ENCODE data around the gene CDK14. TPM values are rescaled to one million over a fixed set of nuclear protein-coding genes. Genes with fewer than 3 reads are reported as not detected.
A peak's percentile ranks its signal among the peaks of the same experiment; 100 is the strongest.
"Not testable (repeated sequence)": the region's sequence is repeated elsewhere in the genome, so short reads cannot be mapped to it uniquely, and the experiment has no call there.

CDK14 gene
- total RNA-seq, 1 donor from 2014 or later, result 19.7 TPM

GRCh38 chr7:90713628-90714027, 117.5 kb downstream of the CDK14 start:
- DNase-seq (ENCODE audit: low read depth), result no peak

DNA sequence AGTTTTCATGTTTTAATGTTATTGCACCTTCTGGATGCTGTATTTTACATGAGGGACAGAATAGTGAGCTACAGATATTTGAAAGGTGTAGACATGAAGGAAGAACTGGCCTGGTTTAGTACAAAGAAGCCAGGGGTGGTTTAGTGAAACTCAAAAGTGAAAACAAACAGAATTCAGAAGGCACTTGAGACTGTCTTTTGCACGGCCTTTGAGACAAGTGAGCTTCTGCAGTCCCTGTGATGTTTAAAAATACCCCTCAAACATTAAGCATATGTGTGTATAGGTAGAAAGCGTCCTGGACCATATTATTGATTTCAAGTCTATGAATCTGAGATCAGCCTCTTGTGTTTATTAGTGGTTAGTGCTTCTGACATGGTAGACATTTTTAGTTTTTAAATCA, 118.9 kb downstream of the CDK14 start:
- no peak for DNase-seq (ENCODE audit: low read depth)

DNA sequence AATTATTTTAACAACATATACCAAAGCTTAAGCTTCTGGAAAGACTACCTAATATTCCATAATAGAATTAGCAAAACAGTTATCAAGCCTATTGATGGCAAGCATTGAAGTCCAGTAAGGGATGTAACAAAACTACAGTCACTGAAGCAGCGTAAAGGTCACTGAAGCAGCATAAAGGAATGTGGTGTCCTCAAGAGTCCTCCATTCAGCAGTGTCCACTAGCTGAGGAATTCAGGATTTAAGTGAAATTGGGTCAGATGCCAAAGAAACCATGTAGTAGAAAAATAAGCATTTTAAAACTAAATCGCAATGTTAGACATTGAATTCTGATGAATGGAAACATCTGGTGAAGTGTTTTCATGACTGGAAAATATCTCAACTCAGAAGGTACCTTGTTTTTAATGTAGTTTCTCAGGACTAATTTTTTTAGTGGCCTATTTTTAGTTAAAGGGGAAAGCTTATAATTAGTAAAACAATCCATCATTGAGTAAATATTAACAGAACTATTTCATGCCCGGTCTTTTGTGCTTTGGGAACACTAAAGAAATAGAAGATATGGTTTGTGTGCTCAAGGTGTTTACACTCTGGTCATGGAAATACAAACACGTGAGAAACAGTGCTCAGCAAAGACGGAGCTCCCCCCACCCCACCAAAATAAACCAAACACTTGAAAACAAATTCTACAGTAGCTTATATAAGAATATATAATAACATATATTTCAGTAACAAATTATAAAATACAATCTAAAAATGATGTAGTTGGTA, 121.4 kb downstream of the CDK14 start:
- peak; percentile 23 for DNase-seq (ENCODE audit: low read depth)

GRCh38 chr7:90719155-90719554, 123.0 kb downstream of the CDK14 start:
- DNase-seq (ENCODE audit: low read depth), result no peak

GRCh38 chr7:90720984-90721760, 125.1 kb downstream of the CDK14 start:
- DNase-seq (ENCODE audit: low read depth), result peak; percentile 92

- DNase-seq (ENCODE audit: low read depth), result no peak
Measured at GRCh38 chr7:90721869-90722431, 125.8 kb downstream of the CDK14 start.

DNA sequence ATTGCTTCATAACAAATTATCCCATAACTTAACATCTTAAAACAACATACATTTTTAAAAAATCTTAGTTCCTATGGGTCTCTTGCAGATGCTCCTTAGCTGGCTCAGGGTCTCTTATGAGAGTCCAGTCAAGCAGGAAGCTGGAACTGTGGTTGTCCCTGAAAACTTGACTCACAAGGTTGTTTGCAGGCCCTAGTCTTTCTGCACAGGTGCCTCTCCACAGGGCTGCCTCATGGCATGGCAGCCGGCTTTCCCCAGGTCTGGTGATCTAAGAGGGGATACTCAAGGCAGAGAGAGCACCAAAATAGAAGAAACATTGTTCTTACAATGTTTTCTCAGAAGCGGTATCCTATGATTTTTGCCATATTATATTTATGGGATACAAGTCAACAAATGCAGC, 127.1 kb downstream of the CDK14 start:
- DNase-seq (ENCODE audit: low read depth), result peak; percentile 48

- DNase-seq (ENCODE audit: low read depth), result peak; percentile 81
Measured at GRCh38 chr7:90723866-90724265, 127.7 kb downstream of the CDK14 start.

GRCh38 chr7:90726120-90726519, 130.0 kb downstream of the CDK14 start:
- peak; percentile 34 for DNase-seq (ENCODE audit: low read depth)

- DNase-seq (ENCODE audit: low read depth), result peak; percentile 42
Measured at GRCh38 chr7:90726623-90727022, 130.5 kb downstream of the CDK14 start.

- DNase-seq (ENCODE audit: low read depth), result no peak
Measured at GRCh38 chr7:90727412-90727811, 131.3 kb downstream of the CDK14 start.

DNA sequence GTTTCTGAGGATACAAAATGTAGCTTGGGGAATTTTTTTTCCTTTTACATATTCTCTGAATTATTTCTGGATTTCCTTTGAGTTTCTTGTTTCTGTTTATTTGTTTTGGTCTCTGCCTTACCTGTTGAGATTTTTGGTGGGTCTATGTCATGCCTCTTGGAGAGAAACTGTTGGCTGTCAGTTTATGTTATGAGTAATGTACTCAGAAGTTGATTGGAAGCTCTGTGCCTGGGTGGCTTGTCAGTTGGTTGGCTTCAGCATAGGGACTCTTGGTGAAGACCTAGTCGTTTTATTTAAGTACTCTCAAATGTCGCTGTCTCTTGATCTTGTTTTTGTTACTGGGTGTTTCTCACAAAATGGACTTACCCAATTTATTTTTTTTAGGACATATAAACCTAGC, 132.4 kb downstream of the CDK14 start:
- DNase-seq (ENCODE audit: low read depth), result no peak

DNA sequence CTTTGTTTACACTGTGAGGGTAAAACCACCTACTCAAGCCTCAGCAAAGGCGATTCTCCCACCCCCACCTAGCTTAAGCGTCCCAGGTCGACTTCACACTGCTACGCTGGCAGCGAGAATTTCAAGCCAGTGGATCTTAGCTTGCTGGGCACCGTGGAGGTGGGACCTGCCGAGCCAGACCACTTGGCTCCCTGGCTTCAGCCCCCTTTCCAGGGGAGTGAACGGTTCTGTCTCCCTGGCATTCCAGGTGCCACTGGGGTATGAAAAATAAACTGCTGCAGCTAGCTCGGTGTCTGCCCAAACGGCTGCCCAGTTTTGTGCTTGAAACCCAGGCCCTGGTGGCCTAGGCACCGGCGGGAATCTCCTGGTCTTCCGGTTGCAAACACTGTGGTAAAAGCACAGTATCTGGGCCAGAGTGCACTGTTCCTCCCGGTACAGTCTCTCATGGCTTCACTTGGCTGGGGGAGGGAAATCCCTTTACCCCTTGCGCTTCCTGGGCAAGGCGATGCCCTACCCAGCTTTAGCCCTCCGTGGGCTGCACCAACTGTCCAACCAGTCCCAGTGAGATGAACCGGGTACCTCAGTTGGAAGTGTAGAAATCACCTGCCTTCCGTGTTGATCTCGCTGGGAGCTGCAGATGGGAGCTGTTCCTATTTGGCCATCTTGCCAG, 139.6 kb downstream of the CDK14 start:
- DNase-seq (ENCODE audit: low read depth), result not testable (repeated sequence)

GRCh38 chr7:90736316-90736715, 140.2 kb downstream of the CDK14 start:
- no peak for DNase-seq (ENCODE audit: low read depth)

GRCh38 chr7:90736968-90737939, 141.1 kb downstream of the CDK14 start:
- DNase-seq (ENCODE audit: low read depth), result no peak

GRCh38 chr7:90738249-90738648, 142.1 kb downstream of the CDK14 start:
- no peak for DNase-seq (ENCODE audit: low read depth)

DNA sequence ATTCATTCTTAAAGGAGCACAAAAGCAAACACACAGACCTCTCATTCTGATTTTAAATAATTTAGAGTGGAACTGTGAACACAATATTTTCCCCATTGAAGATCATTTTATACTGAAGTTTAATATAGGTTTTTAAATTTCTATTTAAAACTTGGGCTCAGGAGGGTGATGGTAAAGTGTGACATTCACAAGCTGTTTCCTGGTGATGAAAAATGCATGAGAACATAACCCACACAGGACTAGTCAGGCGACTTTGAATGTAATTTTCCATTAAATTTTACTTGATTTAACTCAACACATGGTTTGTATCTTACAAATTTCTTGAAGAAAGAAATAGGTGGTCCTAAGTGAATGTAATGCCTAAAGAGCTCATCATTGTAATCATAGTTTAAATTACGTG, 143.6 kb downstream of the CDK14 start:
- no peak for DNase-seq (ENCODE audit: low read depth)

GRCh38 chr7:90740386-90740785, 144.3 kb downstream of the CDK14 start:
- DNase-seq (ENCODE audit: low read depth), result no peak

DNA sequence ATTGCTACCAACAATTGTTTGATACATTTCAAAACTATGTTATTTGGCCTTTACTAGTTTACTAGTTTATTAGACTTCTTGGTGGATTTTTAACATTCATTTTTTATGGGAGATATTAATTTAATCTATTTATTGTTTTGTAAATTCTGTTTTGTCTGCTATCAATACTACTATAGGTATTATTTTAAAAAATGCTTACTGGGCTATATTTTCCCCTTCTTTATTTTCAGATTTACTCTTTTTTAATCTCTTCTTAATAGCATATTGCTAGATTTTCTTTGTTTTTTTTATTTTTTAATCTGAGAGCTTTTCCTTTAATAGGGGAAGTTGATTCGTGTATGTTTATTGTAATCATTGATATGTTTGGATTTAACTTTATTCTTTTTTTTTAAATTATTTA, 147.5 kb downstream of the CDK14 start:
- DNase-seq (ENCODE audit: low read depth), result no peak

DNA sequence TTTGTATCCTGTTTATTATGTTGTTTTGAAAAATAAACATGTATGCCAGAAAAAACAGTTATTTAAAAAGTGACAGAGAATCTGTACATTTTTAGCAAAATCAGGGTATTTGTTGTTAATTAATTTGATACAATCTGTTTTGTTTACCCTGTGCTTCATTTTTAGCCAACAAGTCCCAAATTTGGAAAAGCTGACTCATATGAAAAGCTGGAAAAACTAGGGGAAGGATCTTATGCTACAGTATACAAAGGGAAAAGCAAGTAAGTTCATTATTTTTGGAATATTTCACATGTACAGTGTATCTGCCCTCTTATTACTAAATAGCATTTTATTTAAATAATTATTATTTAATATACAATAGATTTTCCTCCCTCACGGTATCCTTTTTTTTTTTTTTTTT, 151.4 kb downstream of the CDK14 start:
- DNase-seq (ENCODE audit: low read depth), result peak; percentile 21

DNA sequence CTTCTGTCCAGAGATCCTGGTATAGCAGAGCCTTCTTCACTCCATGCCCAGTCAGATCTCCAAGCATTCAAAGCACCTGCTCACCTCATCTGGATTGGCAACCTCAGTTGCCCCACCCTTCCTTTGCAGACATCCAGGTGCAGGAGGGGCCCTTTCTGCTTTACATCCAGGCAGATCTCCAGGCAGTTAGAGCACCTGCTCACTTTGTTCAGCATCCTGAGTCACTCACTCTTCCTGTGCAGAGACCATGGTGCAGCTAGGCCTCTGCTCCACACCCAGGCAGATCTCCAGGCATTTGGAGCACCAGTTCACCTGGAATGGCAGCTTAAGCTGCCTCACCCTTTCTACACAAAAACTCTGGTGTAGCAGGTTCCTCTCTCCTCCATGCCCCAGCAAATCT, 153.1 kb downstream of the CDK14 start:
- no peak for DNase-seq (ENCODE audit: low read depth)
